ENCODE data around the gene DHX15.

- TF ChIP-seq, protein P1, sequence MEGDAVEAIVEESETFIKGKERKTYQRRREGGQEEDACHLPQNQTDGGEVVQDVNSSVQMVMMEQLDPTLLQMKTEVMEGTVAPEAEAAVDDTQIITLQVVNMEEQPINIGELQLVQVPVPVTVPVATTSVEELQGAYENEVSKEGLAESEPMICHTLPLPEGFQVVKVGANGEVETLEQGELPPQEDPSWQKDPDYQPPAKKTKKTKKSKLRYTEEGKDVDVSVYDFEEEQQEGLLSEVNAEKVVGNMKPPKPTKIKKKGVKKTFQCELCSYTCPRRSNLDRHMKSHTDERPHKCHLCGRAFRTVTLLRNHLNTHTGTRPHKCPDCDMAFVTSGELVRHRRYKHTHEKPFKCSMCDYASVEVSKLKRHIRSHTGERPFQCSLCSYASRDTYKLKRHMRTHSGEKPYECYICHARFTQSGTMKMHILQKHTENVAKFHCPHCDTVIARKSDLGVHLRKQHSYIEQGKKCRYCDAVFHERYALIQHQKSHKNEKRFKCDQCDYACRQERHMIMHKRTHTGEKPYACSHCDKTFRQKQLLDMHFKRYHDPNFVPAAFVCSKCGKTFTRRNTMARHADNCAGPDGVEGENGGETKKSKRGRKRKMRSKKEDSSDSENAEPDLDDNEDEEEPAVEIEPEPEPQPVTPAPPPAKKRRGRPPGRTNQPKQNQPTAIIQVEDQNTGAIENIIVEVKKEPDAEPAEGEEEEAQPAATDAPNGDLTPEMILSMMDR (IDR thresholded peaks at IDR 0.05), result no peak
- TF ChIP-seq POLR2A (IDR thresholded peaks at IDR 0.05), result no peak
Observed at GRCh38 chr4:24482871-24483270, 101.5 kb downstream of the DHX15 start.
